ENCODE measurements around the gene SPRN.
"Not testable (repeated sequence)": the region's sequence is repeated elsewhere in the genome, so short reads cannot be mapped to it uniquely, and the experiment has no call there.

The SPRN gene

DNA sequence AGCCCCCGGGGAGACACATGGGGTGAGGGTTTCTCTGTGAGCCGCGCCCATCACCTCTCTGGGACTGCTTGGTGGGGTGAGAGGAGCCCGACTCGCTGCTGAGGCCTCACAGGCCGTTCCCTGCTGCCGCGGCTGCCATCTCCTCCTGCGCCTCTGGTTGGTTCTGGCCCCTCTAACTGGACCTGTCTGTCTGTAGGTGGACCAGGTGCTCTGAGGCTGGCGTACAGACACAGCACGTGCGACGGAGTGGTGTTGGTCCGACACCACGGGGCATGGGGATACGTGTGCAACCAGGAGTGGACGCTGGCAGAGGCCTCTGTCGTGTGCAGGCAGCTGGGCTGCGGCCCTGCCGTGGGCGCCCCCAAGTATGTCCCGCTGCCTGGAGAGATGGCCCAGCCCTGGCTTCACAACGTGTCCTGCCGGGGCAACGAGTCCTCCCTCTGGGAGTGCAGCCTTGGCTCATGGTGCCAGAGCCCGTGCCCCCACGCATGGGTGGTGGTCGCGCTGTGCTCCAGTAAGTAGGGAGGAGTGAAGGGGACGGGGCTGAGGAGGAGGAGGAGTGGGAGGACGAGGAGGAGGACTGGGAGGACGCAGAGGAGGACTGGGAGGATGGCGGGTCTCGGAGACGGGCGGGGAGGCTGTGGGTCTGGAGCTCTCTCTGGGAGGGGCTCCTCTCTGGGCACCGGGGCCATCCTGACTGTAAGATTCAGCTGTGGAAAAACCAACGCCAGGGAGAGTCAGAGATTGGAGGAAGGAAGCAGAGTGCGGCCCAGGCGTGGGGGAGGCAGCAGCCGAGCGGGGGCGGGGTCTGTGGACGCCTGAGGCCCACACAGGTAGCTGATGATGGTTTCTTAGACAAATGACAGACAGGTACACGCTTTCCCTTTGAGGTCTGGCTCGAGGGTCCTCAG lies 31.9 kb upstream of the SPRN start:
- no peak for DNase-seq (ENCODE audit: low read depth in 2 of 2)

DNA sequence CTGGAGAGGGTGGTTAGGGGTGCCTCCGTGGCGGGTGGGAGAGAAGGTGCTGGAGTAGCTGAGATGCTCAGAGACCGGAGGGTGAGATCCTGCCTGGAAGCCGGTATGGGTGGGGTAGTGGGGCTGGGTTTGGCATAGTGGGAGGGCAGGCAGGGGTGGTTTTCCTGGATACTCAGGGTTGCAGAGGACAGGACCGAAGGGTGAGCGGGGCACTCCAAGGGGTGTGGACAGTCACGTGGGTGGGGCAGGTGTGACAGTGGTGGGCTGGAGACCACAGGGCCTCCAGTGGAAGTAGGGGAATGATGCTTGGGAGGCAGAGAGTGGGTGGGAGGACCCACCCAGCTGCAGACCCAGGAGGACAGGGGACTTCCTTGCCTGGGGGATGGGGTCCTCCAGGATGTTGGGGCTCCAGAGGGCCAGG lies 31.2 kb upstream of the SPRN start:
- no peak for DNase-seq (ENCODE audit: low read depth in 2 of 2)

DNA sequence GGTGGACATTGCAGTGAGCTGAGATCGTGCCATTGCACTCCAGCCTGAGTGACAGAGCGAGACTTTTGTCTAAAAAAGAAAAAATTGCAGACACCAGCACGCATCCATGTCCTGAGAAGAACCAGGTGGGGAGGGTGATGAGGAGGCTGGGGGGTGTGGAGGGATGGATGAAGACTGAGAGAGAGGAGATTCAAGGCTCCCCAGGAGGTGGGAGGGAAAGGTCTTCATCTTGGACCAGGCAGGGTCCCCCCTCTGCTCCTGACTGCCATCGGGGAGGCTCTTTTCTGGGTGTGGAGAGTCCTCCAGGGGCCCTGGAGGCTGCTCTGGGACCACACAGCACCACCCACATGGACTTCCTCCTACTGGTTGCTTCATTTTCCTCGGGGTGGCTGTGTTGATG lies 30.8 kb upstream of the SPRN start:
- no peak for DNase-seq (ENCODE audit: low read depth in 2 of 2)

DNA sequence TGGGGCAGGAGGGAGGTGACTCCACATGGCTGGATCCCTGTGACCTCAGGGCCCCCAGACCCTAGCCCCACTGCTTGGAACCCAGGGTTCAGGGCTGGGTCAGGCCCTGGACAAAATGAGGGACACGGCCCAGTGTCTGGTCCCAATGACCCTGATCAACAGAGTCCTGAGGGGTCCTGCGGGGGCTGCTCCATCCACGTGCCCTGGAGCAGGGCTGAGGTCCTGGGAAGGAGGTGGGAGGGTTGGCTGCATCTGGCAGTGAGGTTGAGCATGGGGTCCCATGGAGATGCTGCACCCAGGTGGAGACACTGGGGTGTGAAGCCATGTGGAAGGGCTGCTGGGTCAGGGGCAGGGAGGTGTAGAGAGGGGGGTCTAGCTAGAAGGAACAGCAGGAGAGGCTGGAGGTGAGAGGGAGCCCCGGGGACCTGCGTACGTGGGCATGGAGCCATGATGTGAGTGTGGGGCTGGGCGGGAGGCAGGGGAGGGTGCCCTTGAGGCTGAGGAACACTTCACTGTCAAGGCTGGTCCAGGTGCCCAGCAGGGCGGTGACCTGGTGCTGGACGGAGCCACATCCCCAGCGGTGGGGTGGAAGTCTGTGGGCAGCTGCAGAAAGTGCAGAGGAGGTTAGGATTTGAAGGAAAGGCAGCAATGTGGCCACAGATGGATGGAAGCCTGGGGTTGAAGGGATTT lies 29.9 kb upstream of the SPRN start:
- no peak for DNase-seq (ENCODE audit: low read depth in 2 of 2)

DNA sequence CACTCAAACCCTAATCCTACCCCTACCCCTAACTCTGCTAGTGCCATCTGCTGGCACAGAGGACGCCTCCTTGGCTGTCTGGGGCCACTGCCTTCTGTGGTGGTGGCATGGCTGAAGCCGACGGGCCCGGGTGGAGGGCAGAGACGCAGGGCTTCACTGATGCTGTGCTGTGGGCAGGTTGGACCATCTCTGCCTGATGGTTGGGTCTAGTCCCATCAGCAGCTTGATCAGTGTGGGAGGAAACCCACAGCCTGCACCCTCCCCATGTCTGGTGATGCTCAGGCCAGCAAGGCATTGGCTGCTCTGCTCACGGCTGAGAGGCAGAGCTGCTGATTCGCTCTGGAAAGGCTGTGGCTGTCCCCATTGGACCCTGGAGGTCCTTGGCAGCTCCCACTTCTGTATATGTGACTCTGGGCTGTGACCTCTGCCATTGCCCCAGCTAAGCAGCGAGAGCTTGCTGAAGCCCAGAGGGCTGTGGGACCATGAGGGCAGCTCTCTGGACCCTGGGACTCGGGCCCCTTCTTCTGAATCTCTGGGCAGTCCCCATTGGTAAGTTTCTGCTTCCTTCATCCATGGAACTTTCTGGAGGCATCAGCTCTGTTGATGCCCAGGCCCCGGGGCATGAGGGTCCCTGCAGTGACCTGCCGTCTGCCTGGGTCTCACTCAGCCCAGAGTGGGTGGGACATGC lies 29.2 kb upstream of the SPRN start, which contains the start of gene SCART1:
Gene SCART1 (plus strand): TSS at position 430 of the 688 bp plus-strand sequence. CDS start 53 bp downstream, at position 483.
- no peak for DNase-seq (ENCODE audit: low read depth in 2 of 2)

DNA sequence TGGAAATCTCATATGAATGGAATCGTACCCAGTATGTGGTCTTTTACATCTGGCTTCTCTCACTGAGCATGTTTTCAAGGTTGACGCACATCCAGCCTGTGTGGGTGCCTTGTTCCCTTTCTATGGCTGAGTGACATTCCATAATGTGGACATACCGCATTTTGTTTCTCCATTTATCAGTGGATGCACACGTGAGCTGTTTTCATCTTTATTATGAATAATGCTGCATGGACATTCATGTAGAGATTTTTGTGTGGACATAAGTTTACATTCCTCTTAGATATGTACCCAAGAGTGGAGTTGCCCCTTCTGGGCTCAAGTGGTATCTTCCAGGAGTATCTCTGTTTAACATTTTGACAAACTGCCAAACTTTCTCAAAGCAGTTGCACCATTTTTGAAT lies 28.0 kb upstream of the SPRN start:
- no peak for DNase-seq (ENCODE audit: low read depth in 2 of 2)

DNA sequence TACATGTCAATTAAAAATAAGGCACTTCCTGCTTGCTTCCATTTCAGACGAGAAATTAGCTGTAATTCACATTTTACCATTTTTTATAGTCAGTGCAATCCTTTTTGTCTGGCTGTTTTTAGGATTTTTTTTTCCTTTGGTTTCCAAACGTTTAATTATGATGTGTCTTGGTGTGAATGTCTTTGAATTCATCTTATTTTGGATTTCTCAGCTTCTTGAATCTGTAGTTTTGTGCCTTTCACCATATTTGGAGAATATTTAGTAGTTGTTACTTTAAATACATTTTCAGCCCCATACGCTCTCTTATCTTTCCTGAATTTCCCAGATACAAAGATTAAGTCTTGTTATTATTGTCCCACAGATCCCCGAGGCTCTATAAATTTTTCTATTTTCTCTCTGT lies 26.9 kb upstream of the SPRN start:
- DNase-seq (ENCODE audit: low read depth in 2 of 2), result no peak

DNA sequence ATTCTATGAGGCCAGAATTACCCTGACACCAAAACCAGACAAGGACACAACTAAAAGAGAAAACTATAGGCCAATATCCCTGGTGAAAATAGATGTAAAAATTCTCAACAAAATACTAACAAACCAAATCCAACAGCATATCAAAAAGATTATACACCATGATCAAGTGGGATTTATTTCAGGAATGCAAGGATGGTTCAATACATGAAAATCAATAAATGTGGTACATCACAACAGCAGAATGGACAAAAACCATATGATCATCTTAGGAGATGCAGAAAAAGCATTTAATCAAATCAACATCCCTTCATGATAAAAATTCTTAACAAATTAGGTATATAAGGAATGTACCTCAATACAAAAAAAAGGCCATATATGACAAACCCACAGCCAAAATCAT lies 23.7 kb upstream of the SPRN start:
- no peak for DNase-seq (ENCODE audit: low read depth in 2 of 2)

DNA sequence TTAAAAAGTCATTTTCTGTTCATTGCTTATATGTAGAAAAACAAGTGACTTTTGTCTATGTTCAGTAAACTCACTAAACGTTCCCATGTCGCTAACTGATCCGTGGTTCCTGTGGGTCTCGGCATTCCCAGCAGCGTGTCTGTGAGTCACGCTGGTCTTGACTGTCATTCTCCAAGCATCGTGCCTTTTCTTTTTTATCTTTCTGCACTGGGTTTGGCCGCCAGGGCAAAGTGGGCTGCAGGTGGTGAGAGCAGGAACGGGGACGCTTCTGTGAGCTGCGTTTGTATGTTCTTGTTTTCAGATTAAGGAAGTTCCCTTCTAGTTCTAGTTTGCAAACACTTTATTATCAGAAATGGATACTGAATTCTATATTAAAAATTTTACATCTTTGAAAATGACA lies 22.6 kb upstream of the SPRN start:
- DNase-seq (ENCODE audit: low read depth in 2 of 2), result no peak

DNA sequence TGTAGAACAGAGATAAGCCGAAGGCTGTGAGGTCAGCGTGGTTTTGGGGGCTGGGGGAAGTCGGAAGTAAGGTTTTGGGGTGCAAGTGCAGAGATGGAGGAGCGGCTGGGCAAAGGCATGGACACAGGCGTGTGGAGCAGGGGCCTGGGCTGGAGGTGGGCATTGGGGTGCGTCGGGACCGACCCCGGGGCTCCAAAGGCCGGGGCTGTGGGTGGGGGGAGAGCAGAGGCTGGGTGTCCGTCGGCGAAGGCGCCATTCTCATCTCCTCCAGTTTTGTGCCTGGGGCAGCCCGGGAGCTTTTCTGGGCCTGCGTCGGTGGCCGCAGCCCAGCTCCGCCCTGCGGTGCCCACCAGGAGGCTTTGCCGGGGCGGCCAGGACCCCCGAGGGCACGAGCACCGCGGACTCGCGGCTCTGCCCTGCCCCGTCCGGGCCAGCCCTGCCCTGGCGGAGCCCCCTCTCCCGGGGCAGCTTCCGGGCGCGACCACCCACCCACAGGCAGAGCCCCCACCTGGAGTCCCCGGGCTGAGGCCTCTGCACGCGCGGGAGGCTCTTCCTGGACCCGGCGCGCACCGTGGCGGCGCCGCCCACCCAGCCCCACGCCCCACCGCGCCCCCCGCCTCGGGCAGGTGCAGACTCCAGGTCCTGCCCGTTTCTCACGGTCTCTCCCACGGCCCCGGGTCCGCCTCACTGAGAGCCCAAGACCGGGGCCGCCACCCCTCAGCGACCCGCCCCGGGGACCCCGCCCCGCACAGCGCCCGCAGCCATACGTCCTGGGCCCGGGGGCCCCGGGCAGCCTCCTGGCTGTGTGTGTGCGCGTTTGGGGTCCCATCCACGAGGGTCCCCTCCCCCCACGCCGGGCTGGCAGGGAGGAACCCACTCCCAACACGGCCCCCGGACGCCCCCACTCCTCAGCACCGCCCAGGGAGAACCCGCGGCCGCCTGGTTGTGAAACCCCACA lies 21.6 kb upstream of the SPRN start:
- no peak for DNase-seq (ENCODE audit: low read depth in 2 of 2)

DNA sequence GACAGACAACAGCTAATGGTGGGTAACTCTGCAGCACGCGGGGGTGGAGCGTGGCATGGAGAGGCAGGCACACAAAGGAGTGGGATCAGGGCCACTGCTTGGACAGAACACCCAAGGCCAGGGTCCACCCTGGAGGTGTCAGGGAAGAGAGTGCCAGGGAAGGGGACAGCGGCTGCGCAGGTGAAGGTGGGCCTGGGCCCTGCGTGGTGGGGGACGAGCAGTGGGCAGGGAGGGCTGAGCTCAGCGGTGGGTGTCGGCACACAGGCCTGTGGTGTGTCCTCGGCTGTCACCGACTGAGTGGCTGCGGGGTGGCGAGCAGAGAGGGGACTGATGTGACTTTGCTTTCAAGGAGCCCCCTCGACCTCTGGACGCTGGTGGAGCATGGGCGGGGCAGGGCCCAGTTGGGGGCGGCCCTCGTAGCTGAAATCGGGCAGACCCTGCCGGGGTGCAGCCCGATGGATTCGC lies 20.9 kb upstream of the SPRN start:
- no peak for DNase-seq (ENCODE audit: low read depth in 2 of 2)

DNA sequence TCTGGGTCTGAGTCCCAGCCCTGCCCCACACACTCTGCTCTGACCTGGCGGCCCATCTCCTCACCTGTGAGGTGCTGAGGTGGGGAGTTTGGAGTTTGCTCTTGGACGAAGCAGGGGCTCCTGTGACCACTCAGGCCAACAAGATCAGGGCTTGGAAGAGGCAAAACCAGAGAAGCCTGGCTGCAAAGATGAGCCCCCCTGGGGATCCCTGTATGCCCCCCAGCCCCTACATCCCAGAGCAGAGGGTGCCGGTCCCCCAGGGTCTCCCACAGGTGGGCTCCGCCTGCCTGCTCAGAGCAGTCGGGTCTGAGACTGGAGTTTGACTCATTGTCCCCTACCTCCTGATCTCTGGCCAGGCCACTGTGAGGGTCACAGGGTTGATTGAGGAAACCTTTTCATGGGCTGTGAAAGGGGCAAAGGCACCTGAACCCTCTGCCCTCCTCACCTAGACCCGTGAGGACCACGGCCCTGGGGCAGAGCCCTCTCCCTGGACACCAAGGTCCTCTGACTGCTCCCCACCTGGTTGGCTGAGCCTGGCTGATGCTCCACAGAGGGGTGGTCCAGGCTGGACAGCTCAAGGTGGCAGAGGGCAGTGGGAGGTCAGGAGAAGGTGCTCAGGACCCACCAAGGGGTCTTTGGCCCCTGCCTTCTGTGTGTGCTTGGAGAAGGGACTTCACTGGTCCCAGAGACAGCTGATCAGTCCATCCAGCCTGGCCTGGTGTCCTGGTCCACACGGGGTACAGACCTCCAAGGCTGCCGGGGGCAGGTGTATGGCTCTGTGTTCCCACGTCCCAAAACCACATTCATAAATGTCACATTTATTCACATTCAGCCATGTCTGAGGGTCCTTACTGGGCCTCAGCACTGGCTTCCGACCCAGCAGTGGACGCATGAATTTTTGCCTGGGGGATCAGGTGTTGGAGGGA lies 20.2 kb upstream of the SPRN start:
- DNase-seq (ENCODE audit: low read depth in 2 of 2), result no peak

DNA sequence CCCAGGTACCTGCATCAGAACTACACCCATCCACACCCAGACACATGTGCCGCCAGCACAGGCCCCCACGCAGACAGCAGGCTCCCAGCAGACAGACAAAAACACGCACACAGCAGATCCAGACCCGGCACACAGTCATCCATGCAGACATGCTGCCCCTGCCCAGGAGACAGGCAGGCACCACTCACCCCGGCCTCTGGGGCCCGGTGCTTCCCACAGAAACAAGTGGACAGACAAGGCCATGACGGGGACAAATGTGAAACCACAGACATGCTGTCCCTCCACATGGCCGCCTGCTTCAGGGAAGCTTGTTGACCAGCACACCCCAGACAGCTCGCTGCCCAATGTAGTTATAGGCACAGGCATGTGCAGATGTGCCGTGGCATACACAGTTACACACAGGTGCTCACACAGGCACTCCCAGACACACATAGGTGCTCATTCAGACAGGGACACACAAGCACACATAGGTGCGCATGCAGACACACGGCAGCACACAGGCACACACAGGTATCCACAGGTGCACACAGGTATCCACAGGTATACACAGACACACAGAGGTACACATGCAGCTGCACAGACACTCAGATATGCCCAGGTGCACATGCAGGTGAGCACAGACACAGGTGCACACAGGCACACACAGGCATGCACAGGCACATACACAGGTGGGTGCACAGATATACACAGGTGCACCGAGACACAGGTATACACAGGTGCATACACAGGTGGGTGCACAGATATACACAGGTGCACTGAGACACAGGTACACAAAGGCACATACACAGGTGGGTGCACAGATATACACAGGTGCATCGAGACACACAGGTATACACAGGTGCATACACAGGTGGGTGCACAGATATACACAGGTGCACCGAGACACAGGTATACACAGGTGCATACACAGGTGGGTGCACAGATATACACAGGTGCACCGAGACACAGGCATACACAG lies 18.8 kb upstream of the SPRN start:
- DNase-seq (ENCODE audit: low read depth in 2 of 2), result no peak

DNA sequence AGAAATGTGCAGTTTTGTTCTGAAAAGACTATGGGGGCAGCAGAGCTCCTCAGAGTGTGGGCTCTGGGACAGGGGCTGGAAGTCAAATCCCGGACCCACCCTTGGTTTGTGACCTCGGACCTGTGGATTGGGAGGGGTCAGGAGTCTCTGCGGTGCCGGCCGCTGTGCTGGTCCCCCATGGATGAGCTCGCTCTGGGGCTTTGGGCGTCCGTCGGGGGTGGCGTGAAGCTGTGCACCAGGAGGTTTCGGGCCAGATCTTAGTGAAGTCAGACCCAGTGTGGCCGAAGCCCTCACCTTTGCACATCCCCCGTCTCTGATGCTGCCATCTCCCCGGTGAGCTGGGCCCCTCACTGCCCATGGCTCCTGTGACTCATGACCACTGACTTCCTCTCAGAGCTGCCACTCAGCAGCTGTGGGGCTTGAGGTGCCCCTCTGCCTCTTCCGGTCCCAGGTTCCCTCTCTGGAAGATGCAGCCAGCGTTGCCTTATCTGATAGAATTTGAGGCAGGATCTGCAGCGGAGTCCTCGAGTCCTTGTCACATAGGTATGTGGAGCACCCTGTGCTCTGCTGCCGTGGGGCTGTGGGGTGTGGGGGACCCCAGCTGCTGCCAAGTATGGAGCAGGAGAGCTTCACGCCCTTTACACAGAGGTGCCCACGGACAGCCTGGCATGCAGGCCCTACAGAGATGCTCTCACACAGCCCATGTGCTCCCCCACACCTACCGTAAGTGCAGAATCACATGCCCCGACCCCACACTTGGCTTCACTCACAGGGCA lies 18.0 kb upstream of the SPRN start:
- no peak for DNase-seq (ENCODE audit: low read depth in 2 of 2)

DNA sequence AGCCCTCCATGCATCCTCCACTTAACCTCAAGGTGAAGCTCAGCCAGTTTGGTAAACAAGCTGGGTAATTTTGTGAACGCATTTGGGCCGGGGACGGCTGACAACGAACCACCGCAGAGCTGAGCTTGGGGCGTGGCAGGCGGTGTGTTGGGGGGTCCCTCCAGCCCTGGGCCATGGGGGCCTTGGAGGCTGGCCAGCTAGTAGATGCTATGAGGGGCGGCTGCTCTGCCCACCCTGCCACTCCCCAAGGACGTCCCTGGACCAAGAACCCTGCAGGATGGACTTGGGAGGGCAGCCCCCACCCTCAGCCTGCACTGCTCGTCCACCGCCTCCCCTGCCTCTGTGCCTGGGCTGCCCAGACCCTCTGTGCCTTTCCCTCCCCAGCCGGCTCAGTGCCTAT lies 17.4 kb upstream of the SPRN start:
- DNase-seq (ENCODE audit: low read depth in 2 of 2), result no peak

DNA sequence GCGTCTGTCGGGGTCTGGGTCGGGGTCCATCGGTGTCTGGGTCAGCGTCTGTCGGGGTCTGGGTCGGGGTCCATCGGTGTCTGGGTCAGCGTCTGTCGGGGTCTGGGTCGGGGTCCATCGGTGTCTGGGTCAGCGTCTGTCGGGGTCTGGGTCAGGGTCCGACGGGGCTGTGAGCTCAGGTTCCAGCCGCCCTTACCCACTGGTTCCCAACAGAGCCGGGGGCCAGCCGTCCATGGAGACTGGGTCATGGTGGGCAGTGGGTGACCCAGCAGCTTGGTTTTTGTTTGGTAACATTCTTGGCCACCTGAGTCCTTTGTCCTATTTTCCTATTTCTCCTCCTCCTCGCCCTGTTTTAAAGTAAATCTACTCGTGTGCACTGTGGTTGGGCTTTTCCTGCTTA lies 16.9 kb upstream of the SPRN start:
- DNase-seq (ENCODE audit: low read depth in 2 of 2), result not testable (repeated sequence)

DNA sequence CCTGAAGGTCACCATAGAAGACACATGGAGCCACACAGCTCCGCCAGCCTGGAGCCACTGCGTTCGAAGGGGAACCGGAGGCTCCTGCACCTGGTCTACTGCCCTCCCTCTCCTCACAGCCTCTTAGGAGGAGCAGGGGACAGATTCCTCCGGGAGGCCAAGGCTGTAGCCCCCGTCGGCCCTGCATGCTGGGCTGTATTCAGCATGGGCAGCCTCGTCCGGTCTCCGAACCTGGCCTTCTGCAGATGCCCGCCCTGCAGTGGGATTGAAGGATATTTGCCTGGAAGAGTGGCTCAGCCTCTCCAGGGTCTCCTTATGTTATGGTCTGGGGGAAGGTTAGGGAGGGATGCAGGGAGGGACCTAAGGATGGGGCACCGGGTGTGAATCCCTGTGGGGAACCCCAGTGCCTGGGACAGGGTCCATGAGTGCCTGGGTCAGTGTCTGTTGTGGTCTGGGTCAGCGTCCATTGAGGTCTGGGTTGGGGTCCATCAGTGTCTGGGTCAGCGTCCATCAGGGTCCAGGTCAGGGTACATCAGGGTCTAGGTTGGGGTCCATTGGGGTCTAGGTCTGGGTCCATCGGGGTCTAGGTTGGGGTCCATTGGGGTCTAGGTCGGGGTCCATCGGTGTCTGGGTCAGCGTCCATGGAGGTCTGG lies 16.3 kb upstream of the SPRN start:
- no peak for DNase-seq (ENCODE audit: low read depth in 2 of 2)
